ENCODE data around the gene HTT.

Gene HTT

GRCh38 chr4:3248811-3249661 is 174.6 kb downstream of the HTT start, which contains the start of gene MSANTD1:
MSANTD1 (plus strand) TSS chr4:3249159; CDS start chr4:3249223, 64 bp downstream.
- no peak for DNase-seq (ENCODE audit: low spot score)

- DNase-seq (ENCODE audit: low spot score), result no peak
These were observed 175.4 kb downstream of the HTT start for GRCh38 chr4:3249711-3250437.

DNA sequence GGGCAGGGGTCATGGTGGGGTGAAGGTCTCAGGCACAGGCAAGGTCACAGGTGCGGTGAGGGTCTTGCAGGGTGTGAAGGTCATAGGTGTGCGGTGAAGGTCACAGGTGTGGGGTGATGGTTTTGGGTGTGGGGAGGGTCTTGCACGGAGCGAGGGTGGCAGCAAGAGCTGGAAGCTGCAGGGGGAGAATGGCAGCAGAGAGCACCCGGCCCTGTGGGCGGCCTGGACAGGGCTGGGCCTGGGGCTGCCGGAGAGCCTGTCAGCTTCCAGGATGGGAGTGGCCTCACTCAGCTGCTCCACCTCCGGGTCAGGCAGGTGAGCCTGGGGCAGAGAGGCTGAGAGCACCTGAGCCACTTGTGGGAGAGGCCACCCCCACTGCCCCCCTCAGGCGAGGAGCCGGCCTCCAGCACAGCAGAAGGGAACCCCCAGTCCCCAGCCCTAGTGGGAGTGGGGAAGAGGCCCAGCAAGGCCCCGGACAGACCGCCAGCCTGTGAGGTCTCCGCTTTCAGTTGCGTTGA is 176.0 kb downstream of the HTT start:
- DNase-seq (ENCODE audit: low spot score), result peak; percentile 91

GRCh38 chr4:3250956-3251690 is 176.6 kb downstream of the HTT start:
- DNase-seq (ENCODE audit: low spot score), result peak; percentile 63

- DNase-seq (ENCODE audit: low spot score), result no peak
These were observed 177.4 kb downstream of the HTT start for GRCh38 chr4:3251691-3252479.

DNA sequence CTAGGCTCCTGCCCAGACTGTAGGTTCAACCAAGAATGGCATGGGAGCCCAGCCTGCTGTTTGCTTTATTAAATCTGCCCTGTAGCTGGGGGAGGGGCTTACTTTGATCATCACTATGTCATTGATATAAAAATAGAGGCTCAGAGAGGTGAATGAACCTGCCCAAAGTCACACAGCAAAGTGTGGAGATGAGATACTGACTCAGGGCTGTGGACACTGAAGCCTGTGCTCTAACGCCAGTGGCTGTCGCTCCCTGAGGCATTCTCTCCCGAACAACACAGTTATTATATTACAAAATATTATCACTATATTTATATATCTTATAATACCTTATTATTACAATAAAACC is 178.0 kb downstream of the HTT start:
- DNase-seq (ENCODE audit: low spot score), result no peak

DNA sequence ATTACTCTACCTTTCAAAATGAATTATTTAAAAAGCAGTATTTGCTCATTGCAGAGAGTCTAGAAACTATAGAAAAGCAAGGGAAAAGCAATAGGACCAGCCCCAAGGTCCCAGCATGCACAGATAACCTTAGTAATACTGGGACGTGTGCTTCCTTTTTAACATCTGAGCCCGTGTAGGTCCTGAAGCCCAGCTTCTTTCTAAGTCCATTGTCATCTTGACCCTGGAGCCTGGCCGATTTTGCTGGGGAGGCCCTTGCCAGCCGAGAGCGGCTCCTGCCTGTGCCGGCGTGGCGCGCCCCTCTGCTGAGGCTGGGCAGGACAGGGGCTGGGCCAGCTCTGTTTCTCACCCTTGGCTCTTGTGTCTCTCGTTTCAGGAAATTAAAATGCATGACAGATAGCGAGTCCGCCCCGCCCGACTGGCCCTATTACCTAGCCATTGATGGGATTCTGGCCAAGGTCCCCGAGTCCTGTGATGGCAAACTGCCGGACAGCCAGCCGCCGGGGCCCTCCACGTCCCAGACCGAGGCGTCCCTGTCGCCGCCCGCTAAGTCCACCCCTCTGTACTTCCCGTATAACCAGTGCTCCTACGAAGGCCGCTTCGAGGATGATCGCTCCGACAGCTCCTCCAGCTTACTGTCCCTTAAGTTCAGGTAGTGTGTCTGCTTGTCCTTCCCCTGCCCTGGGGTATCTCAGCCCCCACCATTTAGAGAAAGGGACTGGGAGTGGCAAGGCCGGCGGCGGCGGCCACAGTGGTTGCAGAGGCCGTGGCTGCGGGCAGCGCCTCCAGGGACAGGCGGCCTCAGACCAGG is 178.6 kb downstream of the HTT start:
- no peak for DNase-seq (ENCODE audit: low spot score)

DNA sequence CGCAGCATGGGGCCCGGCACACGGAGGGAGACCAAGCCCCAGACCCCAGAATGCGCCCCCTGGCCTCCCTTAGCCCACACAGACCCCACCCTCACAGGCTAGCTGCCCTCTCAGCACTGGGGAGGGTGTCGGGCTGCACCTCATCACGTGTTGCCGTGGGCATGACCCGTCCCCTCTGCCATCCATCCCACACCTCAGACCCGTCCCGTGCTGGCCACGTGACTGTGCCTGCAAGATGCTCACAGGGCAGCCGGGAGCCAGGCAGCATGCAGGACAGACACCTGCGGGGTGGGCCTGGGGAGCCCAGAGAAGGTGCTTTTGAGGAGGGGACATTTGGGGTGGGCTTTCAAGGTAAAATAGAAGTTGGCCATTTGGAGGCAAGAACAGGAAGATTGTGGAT is 179.3 kb downstream of the HTT start:
- no peak for DNase-seq (ENCODE audit: low spot score)

GRCh38 chr4:3254302-3255131 is 180.0 kb downstream of the HTT start:
- no peak for DNase-seq (ENCODE audit: low spot score)

DNA sequence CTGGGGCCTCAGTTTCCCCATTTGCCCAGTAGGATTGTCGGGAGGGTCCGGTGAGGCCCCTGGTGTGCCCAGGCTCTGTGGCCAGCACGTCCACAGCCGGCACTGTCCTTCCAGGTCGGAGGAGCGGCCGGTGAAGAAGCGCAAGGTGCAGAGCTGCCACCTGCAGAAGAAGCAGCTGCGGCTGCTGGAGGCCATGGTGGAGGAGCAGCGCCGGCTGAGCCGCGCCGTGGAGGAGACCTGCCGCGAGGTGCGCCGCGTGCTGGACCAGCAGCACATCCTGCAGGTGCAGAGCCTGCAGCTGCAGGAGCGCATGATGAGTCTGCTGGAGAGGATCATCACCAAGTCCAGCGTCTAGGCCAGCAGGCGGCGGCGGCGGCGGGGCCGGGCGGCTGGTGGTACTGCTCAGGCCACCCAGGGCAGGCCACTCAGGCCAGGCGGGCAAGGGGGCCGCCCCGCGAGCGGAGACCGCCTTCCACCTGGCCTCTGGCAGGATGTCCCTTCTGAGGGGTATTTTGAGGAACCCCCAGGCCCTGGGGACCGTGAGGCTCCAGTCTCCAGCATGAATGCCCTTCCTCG is 181.2 kb downstream of the HTT start:
- no peak for DNase-seq (ENCODE audit: low spot score)

- DNase-seq (ENCODE audit: low spot score), result no peak
These were observed 182.0 kb downstream of the HTT start for GRCh38 chr4:3256230-3257102.

GRCh38 chr4:3257103-3257555 is 182.6 kb downstream of the HTT start:
- no peak for DNase-seq (ENCODE audit: low spot score)

DNA sequence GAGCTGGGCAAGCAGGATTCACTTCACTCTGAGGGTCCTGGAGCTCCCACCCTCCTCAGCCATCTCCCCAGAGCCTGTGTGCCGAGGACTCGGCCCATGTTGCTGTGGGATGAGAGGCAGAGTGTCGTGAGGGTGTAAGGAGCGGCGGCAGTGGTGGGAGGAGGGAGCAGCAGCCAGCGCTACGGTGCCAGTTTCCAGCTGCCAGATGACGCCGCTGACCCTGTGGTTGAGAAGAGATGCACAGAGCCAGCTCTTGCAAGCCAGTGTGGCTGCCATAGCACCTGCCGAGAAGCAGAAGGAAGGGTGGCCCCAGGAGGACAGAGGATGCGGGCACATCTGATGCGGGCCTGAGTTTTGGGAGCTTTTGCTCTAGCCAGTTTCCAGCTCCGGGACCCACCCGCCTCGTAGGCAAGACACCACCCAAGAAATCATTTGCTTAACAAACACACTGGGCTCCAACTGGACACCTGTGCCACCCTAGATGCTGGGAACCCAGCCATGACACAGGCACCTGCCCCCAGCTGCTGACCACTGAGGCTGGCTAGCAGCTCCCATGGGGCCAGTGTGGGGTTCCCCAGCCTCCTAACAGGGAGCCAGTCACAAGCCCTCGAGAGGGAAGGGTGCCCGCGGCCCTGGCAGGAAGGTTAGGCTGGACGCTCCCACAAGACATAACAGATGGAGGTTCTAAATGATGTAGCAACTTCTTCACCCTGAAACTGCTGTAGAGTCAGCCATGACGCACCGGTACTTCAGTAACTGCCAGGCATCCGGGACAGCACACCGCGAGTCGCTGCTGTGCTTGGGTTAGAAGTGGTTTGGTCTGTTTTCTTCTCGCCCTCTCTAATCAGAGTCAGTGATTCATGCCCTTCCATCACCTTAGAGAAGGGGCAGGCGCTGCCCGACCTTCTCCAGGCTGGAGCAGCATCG is 183.3 kb downstream of the HTT start:
- DNase-seq (ENCODE audit: low spot score), result no peak

DNA sequence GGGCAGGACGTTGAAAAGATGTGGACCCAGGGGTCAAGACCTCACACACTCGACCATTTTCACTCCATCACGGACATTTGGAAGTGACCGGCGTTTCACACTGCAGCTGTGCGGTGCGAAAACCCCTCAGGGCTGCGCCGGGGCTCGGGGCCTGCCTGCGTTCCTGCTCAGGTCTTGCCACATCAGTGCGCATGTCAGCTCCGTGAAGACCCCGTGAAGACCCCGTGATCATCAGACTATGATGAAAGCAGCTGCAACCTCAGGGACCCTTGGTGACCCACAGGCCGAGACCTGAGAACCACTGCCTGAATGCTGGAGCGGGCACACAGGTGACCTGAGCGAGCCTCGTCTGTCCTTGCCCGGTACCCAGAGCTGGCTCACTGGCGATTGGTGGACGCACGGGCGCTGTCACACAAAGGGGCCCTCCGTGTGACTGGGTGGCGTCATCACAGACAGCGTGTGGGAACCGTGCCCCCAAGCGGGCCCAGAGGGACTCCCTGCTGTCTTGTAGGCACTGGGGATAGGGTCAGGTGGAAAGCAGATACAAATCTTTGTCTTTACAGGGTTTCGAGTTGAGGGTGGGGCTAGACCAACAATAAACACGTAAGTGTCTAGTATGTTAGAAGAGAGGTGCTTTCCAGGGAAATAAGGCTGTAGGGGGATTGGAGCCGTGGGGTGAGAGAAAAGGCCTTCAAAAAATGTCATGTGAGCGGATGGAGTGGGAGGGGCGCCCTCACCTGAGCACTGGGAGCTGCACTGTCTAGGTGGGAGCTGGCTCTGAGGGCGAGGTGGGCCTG is 187.1 kb downstream of the HTT start:
- peak; percentile 11 for DNase-seq (ENCODE audit: low spot score)

DNA sequence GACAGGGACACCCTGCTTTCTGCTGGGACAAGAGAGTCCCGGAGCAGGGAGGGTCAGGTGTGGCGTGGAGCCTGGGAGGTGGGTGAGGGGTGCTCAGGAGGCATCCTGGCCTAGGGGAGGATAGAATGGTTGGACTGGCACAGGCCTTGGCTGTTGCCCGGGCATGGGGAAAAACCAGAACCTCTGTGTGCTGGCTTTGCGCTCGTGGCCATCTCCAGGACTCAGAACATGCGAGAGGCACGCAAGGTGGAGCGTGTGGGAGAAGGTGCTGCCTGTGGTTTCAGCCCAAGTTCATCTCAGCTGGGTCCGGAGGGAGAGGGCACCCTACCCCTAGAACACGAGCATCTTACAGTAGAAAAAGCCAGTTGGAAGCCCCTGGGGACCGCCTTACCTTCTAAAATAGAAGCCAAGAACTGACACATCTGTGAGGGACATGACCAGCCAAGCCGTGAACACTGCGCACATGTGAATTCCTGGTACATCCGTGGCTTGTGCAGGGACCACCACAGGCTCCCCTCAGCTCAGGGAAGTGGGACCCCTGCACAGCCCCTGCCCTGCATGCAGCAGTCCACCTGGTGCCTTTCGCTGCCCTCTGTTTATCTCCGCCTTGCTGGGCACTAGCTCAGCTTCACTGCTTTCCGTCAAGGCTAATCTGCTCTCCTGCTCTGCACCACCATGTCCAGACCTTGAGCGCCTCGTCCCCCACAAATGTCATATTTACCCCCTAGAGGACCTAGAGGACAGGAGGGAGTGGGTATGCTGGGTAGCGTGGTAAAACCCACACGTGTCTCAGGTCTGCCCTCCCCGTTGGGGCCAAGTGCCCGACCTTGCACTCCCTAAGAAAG is 187.9 kb downstream of the HTT start:
- peak; percentile 9 for DNase-seq (ENCODE audit: low spot score)
